SK-N-SH treated with all-trans-retinoic acid at 6 μM for 48 hours (cell line): ENCODE results near the gene KCNK6.

Experiments
- ATAC-seq: fragments of 200-7000 bp; cut with Tn5 transposase; 3 replicates; pipeline ENCODE4 v1.9.1; 2020; ENCODE audit warnings: mild to moderate bottlenecking, moderate library complexity
- ARNTL ChIP-seq: fragments of 450-650 bp; formaldehyde crosslinking; IDR thresholded peaks from 2 replicates; pipeline ENCODE4 v1.5.0; 2020; ENCODE audit warnings: low read depth, mild to moderate bottlenecking, moderate library complexity, borderline replicate concordance
- BACH2 ChIP-seq: fragments of 250-450 bp; sonication (Bioruptor Pico); IDR thresholded peaks from 2 replicates; pipeline ENCODE4 v1.9.0; 2021; ENCODE audit warnings: mild to moderate bottlenecking, borderline replicate concordance
- CREB5 ChIP-seq: fragments of 250-450 bp; sonication (Bioruptor Pico); IDR thresholded peaks from 2 replicates; pipeline ENCODE4 v1.5.1; 2020; ENCODE audit warnings: low read depth, mild to moderate bottlenecking, moderate library complexity
- ESRRG ChIP-seq: fragments of 250-450 bp; sonication (Bioruptor Pico); IDR thresholded peaks from 2 replicates; pipeline ENCODE4 v1.6.1; 2021; ENCODE audit warnings: mild to moderate bottlenecking
- GLIS3 ChIP-seq: fragments of 250-450 bp; sonication (Bioruptor Pico); IDR thresholded peaks from 2 replicates; pipeline ENCODE4 v1.5.0; 2020; ENCODE audit warnings: mild to moderate bottlenecking, moderate library complexity
- ISL1 ChIP-seq: fragments of 250-450 bp; sonication (Bioruptor Pico); IDR thresholded peaks from 2 replicates; pipeline ENCODE4 v2.1.2; 2022; ENCODE audit warnings: mild to moderate bottlenecking, moderate library complexity
- OSR1 ChIP-seq: fragments of 250-450 bp; sonication (Bioruptor Pico); IDR thresholded peaks from 2 replicates; pipeline ENCODE4 v1.8.0; 2022; ENCODE audit warnings: moderate library complexity, mild to moderate bottlenecking, inconsistent platforms
- PPARA ChIP-seq: fragments of 250-450 bp; sonication (Bioruptor Pico); IDR thresholded peaks from 2 replicates; pipeline ENCODE4 v1.5.0; 2020; ENCODE audit warnings: mild to moderate bottlenecking, borderline replicate concordance
- RARB ChIP-seq: fragments of 250-450 bp; sonication (Bioruptor Pico); IDR thresholded peaks from 2 replicates; pipeline ENCODE4 v1.8.0; 2021; ENCODE audit warnings: mild to moderate bottlenecking, moderate library complexity
- SNAI2 ChIP-seq: fragments of 250-450 bp; sonication (Bioruptor Pico); IDR thresholded peaks from 2 replicates; pipeline ENCODE4 v1.5.0; 2020; ENCODE audit warnings: mild to moderate bottlenecking, moderate library complexity
- TCF4 ChIP-seq: fragments of 250-450 bp; sonication (Bioruptor Pico); IDR thresholded peaks from 2 replicates; pipeline ENCODE4 v1.8.0; 2021; ENCODE audit warnings: mild to moderate bottlenecking, moderate library complexity, borderline replicate concordance
- TOX ChIP-seq: fragments of 250-450 bp; sonication (Bioruptor Pico); IDR thresholded peaks from 2 replicates; pipeline ENCODE4 v1.8.0; 2021; ENCODE audit warnings: mild to moderate bottlenecking, moderate library complexity, borderline replicate concordance
- TSHZ2 ChIP-seq: fragments of 250-450 bp; sonication (Bioruptor Pico); IDR thresholded peaks from 2 replicates; pipeline ENCODE4 v1.5.0; 2020; ENCODE audit warnings: mild to moderate bottlenecking, moderate library complexity
- ZFP3 ChIP-seq: fragments of 250-450 bp; sonication (Bioruptor Pico); IDR thresholded peaks from 2 replicates; pipeline ENCODE4 v1.5.0; 2020; ENCODE audit warnings: mild to moderate bottlenecking, moderate library complexity
- ZFP30 ChIP-seq: fragments of 450-650 bp; formaldehyde crosslinking; IDR thresholded peaks from 2 replicates; pipeline ENCODE4 v1.5.0; 2022; ENCODE audit warnings: mild to moderate bottlenecking, moderate library complexity
- ZNF565 ChIP-seq: fragments of 450-650 bp; formaldehyde crosslinking; conservative IDR thresholded peaks from 2 replicates; pipeline ENCODE4 v1.5.0; 2020; ENCODE audit warnings: low read depth, mild to moderate bottlenecking, moderate library complexity
- ZNF70 ChIP-seq: fragments of 450-650 bp; formaldehyde crosslinking; IDR thresholded peaks from 2 replicates; pipeline ENCODE4 v1.5.0; 2020; ENCODE audit warnings: mild to moderate bottlenecking, moderate library complexity
- ZNF8 ChIP-seq: fragments of 450-650 bp; formaldehyde crosslinking; IDR thresholded peaks from 2 replicates; pipeline ENCODE4 v1.5.0; 2020; ENCODE audit warnings: mild to moderate bottlenecking, moderate library complexity
- TF ChIP-seq, protein P1 (sequence below): fragments of 250-450 bp; sonication (Bioruptor Pico); IDR thresholded peaks from 2 replicates; pipeline ENCODE4 v1.5.1; 2021; ENCODE audit warnings: mild to moderate bottlenecking, moderate library complexity
- TF ChIP-seq, protein P2 (sequence below): fragments of 250-450 bp; sonication (Bioruptor Pico); IDR thresholded peaks from 2 replicates; pipeline ENCODE4 v1.8.0; 2020; ENCODE audit warnings: mild to moderate bottlenecking, moderate library complexity, borderline replicate concordance
- TF ChIP-seq, protein P3 (sequence below): fragments of 250-450 bp; sonication (Bioruptor Pico); IDR thresholded peaks from 2 replicates; pipeline ENCODE4 v1.8.0; 2021; ENCODE audit warnings: low read depth, mild to moderate bottlenecking, moderate library complexity, borderline replicate concordance

The KCNK6 gene

DNA sequence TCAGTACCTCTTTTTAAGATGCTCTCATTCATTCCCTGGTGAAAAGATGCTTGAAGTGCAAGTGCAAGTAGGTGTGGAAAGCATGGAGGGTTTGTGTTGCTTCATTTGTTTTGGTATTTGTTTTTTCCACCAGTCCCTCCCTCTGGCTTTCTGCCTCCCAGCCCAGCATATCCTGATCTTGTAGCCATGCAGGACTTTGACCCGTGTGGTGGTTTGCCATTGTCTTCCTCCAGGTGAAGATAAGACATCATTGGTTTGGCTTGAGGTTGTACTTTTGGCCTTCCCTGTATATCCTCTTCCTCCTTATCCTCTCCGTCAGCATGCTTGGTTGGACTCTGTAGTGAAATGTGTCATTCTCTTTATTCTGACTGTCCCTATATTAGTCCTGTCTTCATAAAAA is 46.1 kb upstream of the KCNK6 start:
- ATAC-seq, result no peak
- TF ChIP-seq, protein P1, sequence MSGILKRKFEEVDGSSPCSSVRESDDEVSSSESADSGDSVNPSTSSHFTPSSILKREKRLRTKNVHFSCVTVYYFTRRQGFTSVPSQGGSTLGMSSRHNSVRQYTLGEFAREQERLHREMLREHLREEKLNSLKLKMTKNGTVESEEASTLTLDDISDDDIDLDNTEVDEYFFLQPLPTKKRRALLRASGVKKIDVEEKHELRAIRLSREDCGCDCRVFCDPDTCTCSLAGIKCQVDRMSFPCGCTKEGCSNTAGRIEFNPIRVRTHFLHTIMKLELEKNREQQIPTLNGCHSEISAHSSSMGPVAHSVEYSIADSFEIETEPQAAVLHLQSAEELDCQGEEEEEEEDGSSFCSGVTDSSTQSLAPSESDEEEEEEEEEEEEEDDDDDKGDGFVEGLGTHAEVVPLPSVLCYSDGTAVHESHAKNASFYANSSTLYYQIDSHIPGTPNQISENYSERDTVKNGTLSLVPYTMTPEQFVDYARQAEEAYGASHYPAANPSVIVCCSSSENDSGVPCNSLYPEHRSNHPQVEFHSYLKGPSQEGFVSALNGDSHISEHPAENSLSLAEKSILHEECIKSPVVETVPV (CRISPR knock-in tag), result no peak
- TF ChIP-seq OSR1 (CRISPR knock-in tag), result no peak
- TF ChIP-seq ZNF565, result no peak
- no peak for TF ChIP-seq ARNTL
- no peak for TF ChIP-seq ZNF8
- no peak for TF ChIP-seq ZFP3
- no peak for TF ChIP-seq RARB (CRISPR knock-in tag)
- no peak for TF ChIP-seq TSHZ2 (CRISPR knock-in tag)
- TF ChIP-seq, protein P2, sequence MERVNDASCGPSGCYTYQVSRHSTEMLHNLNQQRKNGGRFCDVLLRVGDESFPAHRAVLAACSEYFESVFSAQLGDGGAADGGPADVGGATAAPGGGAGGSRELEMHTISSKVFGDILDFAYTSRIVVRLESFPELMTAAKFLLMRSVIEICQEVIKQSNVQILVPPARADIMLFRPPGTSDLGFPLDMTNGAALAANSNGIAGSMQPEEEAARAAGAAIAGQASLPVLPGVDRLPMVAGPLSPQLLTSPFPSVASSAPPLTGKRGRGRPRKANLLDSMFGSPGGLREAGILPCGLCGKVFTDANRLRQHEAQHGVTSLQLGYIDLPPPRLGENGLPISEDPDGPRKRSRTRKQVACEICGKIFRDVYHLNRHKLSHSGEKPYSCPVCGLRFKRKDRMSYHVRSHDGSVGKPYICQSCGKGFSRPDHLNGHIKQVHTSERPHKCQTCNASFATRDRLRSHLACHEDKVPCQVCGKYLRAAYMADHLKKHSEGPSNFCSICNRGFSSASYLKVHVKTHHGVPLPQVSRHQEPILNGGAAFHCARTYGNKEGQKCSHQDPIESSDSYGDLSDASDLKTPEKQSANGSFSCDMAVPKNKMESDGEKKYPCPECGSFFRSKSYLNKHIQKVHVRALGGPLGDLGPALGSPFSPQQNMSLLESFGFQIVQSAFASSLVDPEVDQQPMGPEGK (CRISPR knock-in tag), result no peak
- no peak for TF ChIP-seq ZNF70
- no peak for TF ChIP-seq GLIS3 (CRISPR knock-in tag)

DNA sequence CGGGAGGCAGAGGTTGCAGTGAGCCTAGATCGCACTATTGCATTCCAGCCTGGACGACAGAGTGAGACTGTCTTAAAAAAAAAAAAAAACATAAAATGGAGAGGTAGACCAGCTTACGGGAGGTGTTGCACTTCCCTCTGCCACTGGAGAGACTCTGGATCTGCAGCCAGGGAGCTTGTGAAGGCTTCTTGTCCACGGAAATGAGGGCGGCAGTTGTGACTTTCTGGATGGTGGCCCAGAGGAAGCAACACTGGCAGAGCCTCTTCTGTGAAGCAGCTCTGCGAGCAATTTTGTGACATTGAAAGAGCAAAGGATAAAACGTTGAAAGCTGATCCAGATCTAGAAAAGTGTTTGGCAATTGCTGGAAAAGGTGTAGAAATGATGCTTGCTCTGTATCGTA is 44.9 kb upstream of the KCNK6 start:
- TF ChIP-seq, protein P2 (CRISPR knock-in tag), result no peak
- no peak for TF ChIP-seq PPARA (CRISPR knock-in tag)
- TF ChIP-seq CREB5 (CRISPR knock-in tag), result no peak
- TF ChIP-seq, protein P3, sequence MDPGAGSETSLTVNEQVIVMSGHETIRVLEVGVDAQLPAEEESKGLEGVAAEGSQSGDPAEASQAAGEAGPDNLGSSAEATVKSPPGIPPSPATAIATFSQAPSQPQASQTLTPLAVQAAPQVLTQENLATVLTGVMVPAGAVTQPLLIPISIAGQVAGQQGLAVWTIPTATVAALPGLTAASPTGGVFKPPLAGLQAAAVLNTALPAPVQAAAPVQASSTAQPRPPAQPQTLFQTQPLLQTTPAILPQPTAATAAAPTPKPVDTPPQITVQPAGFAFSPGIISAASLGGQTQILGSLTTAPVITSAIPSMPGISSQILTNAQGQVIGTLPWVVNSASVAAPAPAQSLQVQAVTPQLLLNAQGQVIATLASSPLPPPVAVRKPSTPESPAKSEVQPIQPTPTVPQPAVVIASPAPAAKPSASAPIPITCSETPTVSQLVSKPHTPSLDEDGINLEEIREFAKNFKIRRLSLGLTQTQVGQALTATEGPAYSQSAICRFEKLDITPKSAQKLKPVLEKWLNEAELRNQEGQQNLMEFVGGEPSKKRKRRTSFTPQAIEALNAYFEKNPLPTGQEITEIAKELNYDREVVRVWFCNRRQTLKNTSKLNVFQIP (CRISPR knock-in tag), result no peak
- TF ChIP-seq ARNTL, result no peak
- TF ChIP-seq RARB (CRISPR knock-in tag), result no peak
- no peak for TF ChIP-seq BACH2 (CRISPR knock-in tag)
- no peak for TF ChIP-seq ZNF70
- TF ChIP-seq TCF4 (CRISPR knock-in tag), result no peak
- no peak for ATAC-seq

- ATAC-seq, result no peak
- TF ChIP-seq RARB (CRISPR knock-in tag), result no peak
- TF ChIP-seq ARNTL, result no peak
- TF ChIP-seq GLIS3 (CRISPR knock-in tag), result no peak
- TF ChIP-seq ZFP3, result no peak
- no peak for TF ChIP-seq ZFP30
- TF ChIP-seq, protein P2 (CRISPR knock-in tag), result no peak
- no peak for TF ChIP-seq OSR1 (CRISPR knock-in tag)
- no peak for TF ChIP-seq TOX (CRISPR knock-in tag)
- no peak for TF ChIP-seq TSHZ2 (CRISPR knock-in tag)
- TF ChIP-seq ZNF70, result no peak
- no peak for TF ChIP-seq ISL1 (CRISPR knock-in tag)
- TF ChIP-seq ESRRG, result no peak
- TF ChIP-seq SNAI2 (CRISPR knock-in tag), result no peak
Observed at GRCh38 chr19:38276942-38277517, 42.6 kb upstream of the KCNK6 start.
